A673 (cell line): ENCODE data around the gene SERINC3.

Experiments
- CTCF ChIP-seq: fragments of 300-800, 200-600 bp; sonication (generic); conservative IDR thresholded peaks from 2 replicates; pipeline ENCODE4 v1.5.1; 2017; ENCODE audit warnings: low read depth, mild to moderate bottlenecking, antibody characterized with exemption, low read length, moderate library complexity, mixed read lengths
- EZH2 ChIP-seq: fragments of 200-600 bp; sonication (generic); IDR thresholded peaks from 2 replicates; pipeline ENCODE4 v1.6.1; 2017; ENCODE audit warnings: borderline replicate concordance, low read depth, mild to moderate bottlenecking, mixed read lengths, antibody characterized with exemption, low read length; ENCODE audit not compliant: poor library complexity, severe bottlenecking

- TF ChIP-seq CTCF (no peak), EZH2 (no peak)
Observed at GRCh38 chr20:44478206-44478605, 43.7 kb downstream of the SERINC3 start.
